Measurements from ENCODE around the gene SLC4A8. TPM values are rescaled to one million over a fixed set of nuclear protein-coding genes. Genes with fewer than 3 reads are reported as not detected.
"Not testable (repeated sequence)": the region's sequence is repeated elsewhere in the genome, so short reads cannot be mapped to it uniquely, and the experiment has no call there.

The SLC4A8 gene
- total RNA-seq, 2 donors from 2014 or later = 0.59 to 1.1 TPM

DNA sequence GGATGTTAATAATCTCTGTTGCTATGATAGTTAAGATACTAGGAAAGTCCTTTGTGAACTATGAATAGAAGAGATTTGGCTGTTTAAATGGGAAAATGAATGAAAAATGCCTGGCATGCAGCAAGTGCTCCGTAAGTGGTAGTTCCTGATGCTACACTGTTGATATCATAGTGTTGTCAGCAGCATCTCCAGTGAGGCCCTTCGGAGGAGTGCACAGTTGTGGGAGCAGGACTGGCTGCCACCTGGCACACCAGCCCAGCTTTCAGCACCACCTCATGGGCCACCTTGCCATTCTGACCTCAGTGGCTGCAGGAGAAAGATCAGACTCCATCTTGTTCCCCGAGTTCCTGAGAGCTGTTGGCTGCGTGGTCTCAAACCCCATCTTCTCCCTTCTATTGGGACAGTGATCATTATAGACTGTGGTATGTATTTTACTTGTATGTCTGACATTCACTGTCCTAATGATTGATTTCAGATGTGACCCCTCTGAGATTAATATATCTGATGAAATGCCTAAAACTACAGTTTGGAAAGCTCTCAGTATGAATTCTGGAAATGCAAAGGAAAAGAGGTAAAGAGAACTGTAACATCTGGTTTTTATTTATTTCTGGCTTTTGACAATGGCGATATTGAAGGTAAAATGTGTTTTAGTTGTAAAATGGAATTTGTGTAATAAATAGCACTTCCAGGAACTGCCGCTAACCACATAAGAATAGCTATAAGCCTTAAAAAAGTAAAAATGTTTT is 80.9 kb downstream of the SLC4A8 start:
- TF ChIP-seq, protein P1, sequence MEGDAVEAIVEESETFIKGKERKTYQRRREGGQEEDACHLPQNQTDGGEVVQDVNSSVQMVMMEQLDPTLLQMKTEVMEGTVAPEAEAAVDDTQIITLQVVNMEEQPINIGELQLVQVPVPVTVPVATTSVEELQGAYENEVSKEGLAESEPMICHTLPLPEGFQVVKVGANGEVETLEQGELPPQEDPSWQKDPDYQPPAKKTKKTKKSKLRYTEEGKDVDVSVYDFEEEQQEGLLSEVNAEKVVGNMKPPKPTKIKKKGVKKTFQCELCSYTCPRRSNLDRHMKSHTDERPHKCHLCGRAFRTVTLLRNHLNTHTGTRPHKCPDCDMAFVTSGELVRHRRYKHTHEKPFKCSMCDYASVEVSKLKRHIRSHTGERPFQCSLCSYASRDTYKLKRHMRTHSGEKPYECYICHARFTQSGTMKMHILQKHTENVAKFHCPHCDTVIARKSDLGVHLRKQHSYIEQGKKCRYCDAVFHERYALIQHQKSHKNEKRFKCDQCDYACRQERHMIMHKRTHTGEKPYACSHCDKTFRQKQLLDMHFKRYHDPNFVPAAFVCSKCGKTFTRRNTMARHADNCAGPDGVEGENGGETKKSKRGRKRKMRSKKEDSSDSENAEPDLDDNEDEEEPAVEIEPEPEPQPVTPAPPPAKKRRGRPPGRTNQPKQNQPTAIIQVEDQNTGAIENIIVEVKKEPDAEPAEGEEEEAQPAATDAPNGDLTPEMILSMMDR (IDR thresholded peaks at IDR 0.05) = no peak
- H3K27ac ChIP-seq = no peak overlapping the region
- no peaks in the 10 kb centered on the region for H3K27me3 ChIP-seq
- H3K4me3 ChIP-seq = no peak overlapping the region
- intact Hi-C loops (cut with DNase I) = no loop called here
- DNase-seq = no peak
- no peaks in the 10 kb centered on the region for H3K9me3 ChIP-seq
- no peaks in the 10 kb centered on the region for H3K4me1 ChIP-seq
- H3K36me3 ChIP-seq = no peaks in the 10 kb centered on the region
- no peak overlapping the region for H3K9ac ChIP-seq (ENCODE audit: low read depth in 2 of 2, low read length in 2 of 2)

DNA sequence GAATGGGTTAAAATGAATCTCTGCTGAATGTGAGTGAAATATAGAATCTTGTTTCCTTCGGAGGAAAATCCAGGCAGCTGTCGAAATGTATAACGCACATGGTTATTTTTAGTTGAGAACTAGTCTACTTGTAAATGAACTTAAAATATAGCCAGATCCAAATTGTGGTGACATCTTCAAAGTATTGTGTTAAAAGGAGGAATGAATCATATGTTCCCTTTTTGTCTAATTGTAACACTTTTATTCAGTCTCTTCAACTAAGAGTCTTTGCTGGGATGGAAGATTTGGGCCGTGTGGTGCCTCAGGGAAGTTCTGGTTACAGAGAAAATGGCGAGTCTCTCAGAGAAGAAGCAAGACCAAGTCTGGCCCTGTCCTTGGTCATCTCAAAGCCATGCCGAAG is 82.5 kb downstream of the SLC4A8 start:
- no peak overlapping the region for H3K27ac ChIP-seq
- no peaks in the 10 kb centered on the region for H3K27me3 ChIP-seq
- H3K9me3 ChIP-seq = no peaks in the 10 kb centered on the region
- TF ChIP-seq, protein P1 (IDR thresholded peaks at IDR 0.05) = no peak
- H3K9ac ChIP-seq (ENCODE audit: low read depth in 2 of 2, low read length in 2 of 2) = no peak overlapping the region
- no peaks in the 10 kb centered on the region for H3K36me3 ChIP-seq
- intact Hi-C loops (cut with DNase I) = no loop called here
- no peak for DNase-seq
- no peaks in the 10 kb centered on the region for H3K4me1 ChIP-seq
- H3K4me3 ChIP-seq = no peak overlapping the region

DNA sequence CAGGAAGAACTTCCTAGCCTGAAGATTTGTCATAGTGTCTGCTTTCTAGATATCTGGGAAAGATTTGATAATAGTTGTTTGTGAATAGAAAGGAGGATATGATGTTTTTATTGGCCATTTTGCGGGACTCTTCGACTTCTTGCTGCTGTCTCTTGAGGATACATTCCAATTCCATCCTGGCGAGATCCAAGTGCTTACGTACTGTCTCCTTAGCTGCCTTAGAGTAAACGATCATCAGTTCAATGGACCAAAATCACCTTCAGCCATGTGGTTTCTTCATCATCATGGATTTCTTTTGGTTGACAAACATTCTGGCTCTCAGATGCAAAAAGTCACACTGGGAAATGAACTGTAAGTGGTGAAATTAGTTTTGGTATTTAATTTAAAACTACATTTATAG is 83.7 kb downstream of the SLC4A8 start:
- TF ChIP-seq, protein P1 (IDR thresholded peaks at IDR 0.05) = no peak
- Histone ChIP-seq H3K27me3 (no peaks in the 10 kb centered on the region), H3K9ac (ENCODE audit: low read depth in 2 of 2, low read length in 2 of 2) (no peak overlapping the region), H3K4me1 (no peaks in the 10 kb centered on the region), H3K9me3 (no peaks in the 10 kb centered on the region), H3K27ac (no peak overlapping the region), H3K4me3 (no peak overlapping the region), H3K36me3 (no peaks in the 10 kb centered on the region)
- DNase-seq = no peak
- intact Hi-C loops (cut with DNase I) = no loop called here

DNA sequence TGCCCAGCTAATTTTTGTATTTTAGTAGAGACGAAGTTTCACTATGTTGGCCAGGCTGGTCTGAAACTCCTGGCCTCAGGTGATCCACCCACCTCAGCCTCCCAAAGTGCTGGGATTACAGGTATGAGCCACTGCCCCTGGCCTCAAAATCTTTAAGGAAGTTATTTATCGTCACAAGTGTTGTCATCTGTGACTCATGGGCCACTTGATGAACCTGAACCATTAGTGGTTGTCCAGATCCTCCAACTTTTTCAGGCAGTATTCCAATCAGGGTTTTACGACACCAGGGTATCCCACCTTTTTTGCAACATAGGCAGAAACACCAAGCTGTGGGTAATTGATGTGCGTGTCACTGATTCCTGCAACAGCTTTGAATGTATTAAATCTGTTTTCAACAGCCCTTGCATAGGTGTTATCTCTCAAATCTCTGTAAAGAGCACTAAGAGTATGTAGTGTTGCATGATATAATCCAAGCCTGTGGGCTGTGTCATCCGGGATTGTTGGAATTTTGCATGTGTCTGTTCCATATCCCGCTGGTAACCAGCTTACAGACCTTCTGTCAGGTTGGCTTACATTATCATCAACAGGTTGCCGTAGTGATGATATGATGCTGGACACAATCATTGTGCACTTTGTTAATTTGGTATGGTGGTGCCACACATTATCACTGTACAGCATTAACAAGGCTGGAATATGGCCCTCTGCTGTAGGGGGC is 87.1 kb downstream of the SLC4A8 start:
- Histone ChIP-seq H3K36me3 (no peaks in the 10 kb centered on the region), H3K4me3 (no peak overlapping the region), H3K9me3 (no peaks in the 10 kb centered on the region), H3K27ac (no peak overlapping the region), H3K27me3 (no peaks in the 10 kb centered on the region), H3K9ac (ENCODE audit: low read depth in 2 of 2, low read length in 2 of 2) (no peak overlapping the region), H3K4me1 (no peaks in the 10 kb centered on the region)
- DNase-seq = no peak
- TF ChIP-seq, protein P1 (IDR thresholded peaks at IDR 0.05) = no peak
- intact Hi-C loops (cut with DNase I) = no loop called here

DNA sequence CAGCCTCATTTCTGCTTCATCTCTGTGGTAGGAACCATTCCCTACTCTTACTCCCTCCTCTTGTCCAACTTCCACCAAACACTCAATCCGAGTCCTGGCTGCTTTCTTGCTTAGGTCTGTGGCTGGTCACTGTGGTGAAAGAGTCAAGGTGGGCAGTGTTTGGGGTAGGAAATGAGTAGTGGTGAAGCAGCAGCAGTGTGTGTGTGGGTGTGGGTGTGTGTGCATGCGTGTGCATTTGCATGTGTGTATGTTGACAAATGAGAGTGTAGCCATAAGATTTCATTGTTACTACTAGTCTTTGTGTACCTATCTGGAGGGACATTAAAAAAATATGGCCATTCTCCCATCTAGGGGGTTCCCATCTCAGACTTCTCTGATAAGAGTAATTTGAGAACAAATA is 87.8 kb downstream of the SLC4A8 start:
- TF ChIP-seq, protein P1 (IDR thresholded peaks at IDR 0.05) = no peak
- no peaks in the 10 kb centered on the region for H3K9me3 ChIP-seq

GRCh38 chr12:51515037-51515436 is 90.4 kb downstream of the SLC4A8 start:
- not testable (repeated sequence) for H3K36me3 ChIP-seq

More for the DNA sequence above, 87.8 kb downstream of the SLC4A8 start:
- intact Hi-C loops (cut with DNase I) = no loop called here
- H3K4me1 ChIP-seq = no peaks in the 10 kb centered on the region
- H3K27ac ChIP-seq = no peak overlapping the region
- no peak overlapping the region for H3K4me3 ChIP-seq
- H3K36me3 ChIP-seq = no peaks in the 10 kb centered on the region
- no peaks in the 10 kb centered on the region for H3K27me3 ChIP-seq
- no peak for DNase-seq
- no peak overlapping the region for H3K9ac ChIP-seq (ENCODE audit: low read depth in 2 of 2, low read length in 2 of 2)

More at GRCh38 chr12:51515037-51515436, 90.4 kb downstream of the SLC4A8 start:
- H3K9me3 ChIP-seq; H3K4me3 ChIP-seq; H3K9ac ChIP-seq (ENCODE audit: low read depth in 2 of 2, low read length in 2 of 2); H3K27ac ChIP-seq; DNase-seq; intact Hi-C loops (cut with DNase I); H3K4me1 ChIP-seq; H3K27me3 ChIP-seq: not testable (repeated sequence)
